Common myeloid progenitor, CD34-positive (primary cell): ENCODE results near the gene DCAF15.

Source experiments
- CTCF ChIA-PET: fragments of 350-600 bp; sonication (Branson Sonifier 250); formaldehyde crosslinking; loops from one replicate; lab custom pipeline; 2021; ENCODE audit warnings: antibody characterized with exemption; lab: Charles Lee
- POLR2A ChIA-PET: fragments of 350-600 bp; sonication (Branson Sonifier 250); formaldehyde crosslinking; loops from one replicate; lab custom pipeline; 2021; ENCODE audit warnings: antibody characterized with exemption; lab: Charles Lee
- DNase-seq, 3 donors: peaks; one replicate each; pipeline versions ENCODE4 v3.0.0 to v3.0.0-alpha.2; 2013
- H3K27ac ChIP-seq, 2 experiments: 1 replicate in 1 of 2; 2 replicates in 1 of 2; pipeline ENCODE4 v1.7.0; 2013; ENCODE audit warnings: inconsistent platforms in 2 of 2, low read length in 2 of 2, mild to moderate bottlenecking in 2 of 2, low read depth in 1 of 2, moderate library complexity in 1 of 2; ENCODE audit not compliant: severe bottlenecking in 2 of 2, insufficient read depth in 1 of 2, poor library complexity in 1 of 2
- H3K27me3 ChIP-seq, 5 experiments: replicated peaks in 2 of 5; 1 replicate in 3 of 5; 2 replicates in 2 of 5; pipeline versions ENCODE4 v1.6.1 to v1.7.0; 2013; ENCODE audit warnings: low read length in 4 of 5, mild to moderate bottlenecking in 2 of 5, moderate library complexity in 2 of 5, inconsistent platforms in 1 of 5; ENCODE audit not compliant: insufficient read depth in 5 of 5, control insufficient read depth in 4 of 5
- H3K36me3 ChIP-seq, 4 experiments: 1 replicate in 2 of 4; 2 replicates in 2 of 4; pipeline versions ENCODE4 v1.6.1 to v1.7.0; 2013; ENCODE audit warnings: low read length in 3 of 4, control low read depth in 1 of 4, mild to moderate bottlenecking in 1 of 4; ENCODE audit not compliant: control insufficient read depth in 4 of 4, insufficient read depth in 4 of 4
- H3K4me1 ChIP-seq, 4 experiments: 1 replicate in 3 of 4; 2 replicates in 1 of 4; pipeline versions ENCODE4 v1.6.1 to v1.7.1; 2013; ENCODE audit warnings: low read length in 3 of 4, mild to moderate bottlenecking in 3 of 4, control low read depth in 1 of 4, inconsistent platforms in 1 of 4, moderate library complexity in 1 of 4; ENCODE audit not compliant: control insufficient read depth in 4 of 4, insufficient read depth in 4 of 4; ENCODE audit errors: control extremely low read depth in 1 of 4
- H3K4me3 ChIP-seq, 7 experiments: 1 replicate in 4 of 7; 2 replicates in 3 of 7; pipeline versions ENCODE4 v1.5.1 to v1.7.0; 2013; ENCODE audit warnings: mild to moderate bottlenecking in 7 of 7, low read length in 6 of 7, moderate library complexity in 6 of 7, inconsistent platforms in 2 of 7, low read depth in 2 of 7, control low read depth in 1 of 7; ENCODE audit not compliant: insufficient read depth in 4 of 7, control insufficient read depth in 1 of 7; ENCODE audit errors: extremely low read depth in 1 of 7
- H3K9me3 ChIP-seq, 5 experiments: 1 replicate in 4 of 5; 2 replicates in 1 of 5; pipeline versions ENCODE4 v1.6.1 to v1.7.1; 2013; ENCODE audit warnings: low read length in 4 of 5, mild to moderate bottlenecking in 2 of 5, inconsistent platforms in 1 of 5, low read depth in 1 of 5, moderate library complexity in 1 of 5; ENCODE audit not compliant: control insufficient read depth in 4 of 5, insufficient read depth in 2 of 5; ENCODE audit errors: control extremely low read depth in 1 of 5
- WGBS: methylation state at CpG from one replicate; pipeline ENCODE4 v1.1.5; 2013; ENCODE audit not compliant: insufficient coverage; 5-methylcytosine and 5-hydroxymethylcytosine counted together

DCAF15 gene

GRCh38 chr19:13962699-13963602, 10.6 kb downstream of the DCAF15 start:
- Histone ChIP-seq H3K27ac (no peak overlapping the region), H3K9me3 (no peaks in the 10 kb centered on the region), H3K27me3 (no peaks in the 10 kb centered on the region), H3K36me3 (peaks cover 4 to 83% (median 57%) of the 10 kb centered on the region in 4 experiments), H3K4me3 (no peak overlapping the region), H3K4me1 (no peaks in the 10 kb centered on the region)
- POLR2A ChIA-PET: interaction anchor here (0.6 kb wide), 1 partner anchor 41 kb away, joined by 3 read pairs; no protein-coding TSS in a partner anchor
- no peak for DNase-seq
- 96% methylated on average over 73 of the region's 89 CpGs for WGBS
- CTCF ChIA-PET: interaction anchor here (1.7 kb wide), 1 partner anchor 10 kb away, joined by 6 read pairs; the partner anchor contains the start of gene DCAF15

- CTCF ChIA-PET: no interaction called here
- H3K27ac ChIP-seq: no peak overlapping the region
- no peak overlapping the region for H3K4me3 ChIP-seq
- no peak for DNase-seq
- H3K36me3 ChIP-seq: peaks cover 7 to 83% (median 57%) of the 10 kb centered on the region in 4 experiments
- POLR2A ChIA-PET: no interaction called here
- H3K9me3 ChIP-seq: no peaks in the 10 kb centered on the region
- no peaks in the 10 kb centered on the region for H3K4me1 ChIP-seq
- no peaks in the 10 kb centered on the region for H3K27me3 ChIP-seq
- 93% methylated on average over 27 of the region's 48 CpGs for WGBS
These were observed 11.3 kb downstream of the DCAF15 start for GRCh38 chr19:13963603-13964105.

DNA sequence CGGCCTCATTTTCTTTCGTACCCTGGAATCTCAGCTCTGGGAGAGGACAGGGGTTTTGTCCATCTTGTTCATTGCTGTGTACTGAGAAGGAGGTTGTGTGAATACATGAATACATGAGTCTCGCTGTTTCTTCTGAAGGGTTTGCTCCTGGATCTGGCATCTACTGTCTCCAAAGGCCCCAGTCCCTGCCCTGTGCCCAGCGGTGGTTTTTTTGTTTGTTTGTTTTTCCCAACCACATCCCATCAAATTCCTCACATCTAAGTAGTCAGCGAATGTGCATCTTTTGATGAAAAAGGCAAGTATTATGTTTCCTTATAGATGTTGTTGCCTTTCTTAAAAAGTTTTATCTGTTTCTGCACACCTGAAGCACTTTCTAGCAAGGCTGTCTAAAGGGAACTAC, 12.5 kb downstream of the DCAF15 start:
- 100% methylated on average over 2 of the region's 5 CpGs for WGBS

DNA sequence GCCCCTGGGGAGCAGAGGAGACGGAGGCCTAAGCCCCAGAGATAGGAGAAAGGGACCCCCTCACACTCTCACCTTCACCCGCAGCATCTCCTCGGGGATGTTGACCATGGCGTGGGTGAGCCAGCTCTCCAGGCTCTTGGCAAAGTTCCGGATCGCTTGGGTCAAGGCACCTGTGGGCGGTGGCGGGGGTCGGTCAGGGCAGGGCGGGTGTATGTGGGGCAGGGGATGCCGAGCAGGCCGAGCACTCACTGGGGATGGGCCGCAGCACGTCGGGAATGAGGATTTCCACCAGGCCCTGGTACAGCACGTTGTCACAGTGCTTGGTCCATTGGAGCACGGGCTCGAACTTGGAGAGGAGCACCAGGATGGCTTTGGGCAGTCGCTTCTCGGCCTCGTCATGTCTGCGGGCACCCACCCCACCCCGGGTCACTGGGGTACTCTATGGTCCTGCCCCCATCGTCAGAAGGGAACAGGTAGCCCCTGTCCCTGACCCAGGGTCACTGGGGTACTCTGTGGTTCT, 13.1 kb downstream of the DCAF15 start:
- H3K4me1 ChIP-seq: no peaks in the 10 kb centered on the region
- no peaks in the 10 kb centered on the region for H3K9me3 ChIP-seq
- ChIA-PET POLR2A (no interaction called here), CTCF (no interaction called here)
- no peaks in the 10 kb centered on the region for H3K27me3 ChIP-seq
- H3K4me3 ChIP-seq: no peak overlapping the region
- WGBS: 94% methylated on average over 19 of the region's 24 CpGs
- H3K27ac ChIP-seq: no peak overlapping the region
- no peak for DNase-seq
- peaks cover 11 to 82% (median 57%) of the 10 kb centered on the region in 4 experiments for H3K36me3 ChIP-seq

More for the DNA sequence above, 12.5 kb downstream of the DCAF15 start:
- ChIA-PET CTCF (interaction anchor here (0.9 kb wide), 1 partner anchor 13 kb away, joined by 3 read pairs; no protein-coding TSS in a partner anchor), POLR2A (no interaction called here)
- no peak overlapping the region for H3K4me3 ChIP-seq
- DNase-seq: no peak
- H3K27ac ChIP-seq: no peak overlapping the region
- no peaks in the 10 kb centered on the region for H3K4me1 ChIP-seq
- peaks cover 9 to 84% (median 56%) of the 10 kb centered on the region in 4 experiments for H3K36me3 ChIP-seq
- no peaks in the 10 kb centered on the region for H3K27me3 ChIP-seq
- no peaks in the 10 kb centered on the region for H3K9me3 ChIP-seq

- Histone ChIP-seq H3K4me1 (no peaks in the 10 kb centered on the region), H3K4me3 (no peak overlapping the region), H3K27me3 (no peaks in the 10 kb centered on the region), H3K27ac (peak overlapping the region in 1 of 2 experiments; percentile 25), H3K9me3 (no peaks in the 10 kb centered on the region), H3K36me3 (peaks cover 11 to 76% (median 53%) of the 10 kb centered on the region in 4 experiments)
- DNase-seq: no peak
- 97% methylated on average over 18 of the region's 20 CpGs for WGBS
- ChIA-PET POLR2A (no interaction called here), CTCF (no interaction called here)
These were observed 13.8 kb downstream of the DCAF15 start for GRCh38 chr19:13965926-13966683.

DNA sequence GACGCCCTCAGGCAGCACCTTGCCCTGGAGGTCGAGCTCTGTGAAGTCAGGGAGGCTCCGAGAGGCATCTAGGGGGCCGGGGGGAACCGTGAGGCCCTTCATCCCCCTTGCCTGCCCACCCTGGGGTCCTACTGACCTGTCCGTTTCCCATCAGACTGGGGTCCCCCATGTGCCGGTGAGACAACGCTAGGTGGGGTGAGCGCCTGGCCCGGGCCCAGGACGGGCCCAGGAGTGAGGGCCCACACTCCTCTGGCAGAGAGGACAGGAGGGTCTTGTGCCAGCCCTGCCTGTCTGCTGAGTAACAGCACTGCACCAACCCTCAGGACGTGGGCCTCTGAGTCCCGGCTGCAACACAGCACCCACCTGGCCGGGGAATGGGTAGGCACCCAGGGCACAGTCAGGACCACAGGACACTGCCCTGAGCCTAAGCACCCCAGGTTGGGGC, 14.4 kb downstream of the DCAF15 start:
- H3K27me3 ChIP-seq: no peaks in the 10 kb centered on the region
- H3K27ac ChIP-seq: no peak overlapping the region
- peaks cover 11 to 72% (median 55%) of the 10 kb centered on the region in 4 experiments for H3K36me3 ChIP-seq
- WGBS: 98% methylated on average over 14 of the region's 14 CpGs
- no peak overlapping the region for H3K4me3 ChIP-seq
- no peaks in the 10 kb centered on the region for H3K9me3 ChIP-seq
- ChIA-PET CTCF (no interaction called here), POLR2A (no interaction called here)
- H3K4me1 ChIP-seq: no peaks in the 10 kb centered on the region
- no peak for DNase-seq
